Measurements from ENCODE around the gene ZNF217.
"Not testable (repeated sequence)": the region's sequence is repeated elsewhere in the genome, so short reads cannot be mapped to it uniquely, and the experiment has no call there.

The ZNF217 gene

DNA sequence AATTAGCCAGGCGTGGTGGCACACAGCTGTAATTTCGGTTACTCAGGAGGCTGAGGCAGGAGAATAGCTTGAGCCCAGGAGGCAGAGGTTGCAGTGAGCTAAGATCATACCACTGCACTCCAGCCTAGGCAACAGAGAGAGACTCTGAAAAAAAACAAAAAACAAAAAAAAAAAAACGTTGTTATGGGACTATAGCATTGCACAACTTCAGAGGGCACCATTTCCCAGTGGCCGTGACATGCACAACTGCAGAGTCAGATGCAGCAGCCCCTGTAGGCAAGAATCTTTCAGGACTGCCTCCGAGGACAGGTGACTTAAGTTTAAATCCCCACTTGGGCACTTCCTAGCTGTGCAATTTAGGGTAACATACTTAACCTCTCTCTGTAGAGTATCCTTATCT, 64.0 kb downstream of the ZNF217 start:
- no peak for TF ChIP-seq CTCF (IDR thresholded peaks at IDR 0.05; ENCODE audit: low read depth, low read length)

GRCh38 chr20:53527196-53527595, 66.4 kb downstream of the ZNF217 start:
- TF ChIP-seq CTCF (IDR thresholded peaks at IDR 0.05; ENCODE audit: low read depth, low read length): no peak
- no peak overlapping the region for H3K4me3 ChIP-seq (ENCODE audit: low read depth, low read length)

More for the DNA sequence above, 64.0 kb downstream of the ZNF217 start:
- H3K4me3 ChIP-seq (ENCODE audit: low read depth, low read length): no peak overlapping the region

GRCh38 chr20:53524589-53525312, 68.9 kb downstream of the ZNF217 start:
- no peak overlapping the region for H3K4me3 ChIP-seq (ENCODE audit: low read depth, low read length)

GRCh38 chr20:53523615-53524014, 70.0 kb downstream of the ZNF217 start:
- H3K4me3 ChIP-seq (ENCODE audit: low read depth, low read length): not testable (repeated sequence)

More at GRCh38 chr20:53524589-53525312, 68.9 kb downstream of the ZNF217 start:
- no peak for TF ChIP-seq CTCF (IDR thresholded peaks at IDR 0.05; ENCODE audit: low read depth, low read length)

DNA sequence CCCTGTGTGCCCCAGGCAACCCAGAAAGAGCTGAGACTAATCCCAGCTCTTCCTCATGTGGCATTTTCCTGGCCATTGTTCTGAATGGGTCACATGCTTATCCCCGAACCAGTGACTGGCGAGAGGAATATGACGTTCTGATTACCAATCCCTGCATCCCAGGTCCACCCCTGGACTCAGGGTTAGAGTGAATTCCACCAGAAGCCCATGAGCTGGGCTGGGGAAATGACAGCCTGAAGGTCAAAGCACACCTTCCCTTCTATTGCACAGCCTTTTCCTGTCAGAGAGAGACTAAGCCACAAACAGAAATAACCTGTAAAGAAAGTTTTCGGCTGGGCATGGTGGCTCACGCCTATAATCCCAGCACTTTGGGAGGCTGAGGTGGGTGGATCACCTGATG, 70.9 kb downstream of the ZNF217 start:
- H3K4me3 ChIP-seq (ENCODE audit: low read depth, low read length): no peak overlapping the region
- TF ChIP-seq CTCF (IDR thresholded peaks at IDR 0.05; ENCODE audit: low read depth, low read length): no peak

GRCh38 chr20:53522026-53522425, 71.6 kb downstream of the ZNF217 start:
- no peak for TF ChIP-seq CTCF (IDR thresholded peaks at IDR 0.05; ENCODE audit: low read depth, low read length)
- no peak overlapping the region for H3K4me3 ChIP-seq (ENCODE audit: low read depth, low read length)

- H3K4me3 ChIP-seq (ENCODE audit: low read depth, low read length): not testable (repeated sequence)
Measured at GRCh38 chr20:53521421-53521820, 72.2 kb downstream of the ZNF217 start.

GRCh38 chr20:53517146-53517545, 76.5 kb downstream of the ZNF217 start:
- TF ChIP-seq CTCF (IDR thresholded peaks at IDR 0.05; ENCODE audit: low read depth, low read length): no peak
- no peak overlapping the region for H3K4me3 ChIP-seq (ENCODE audit: low read depth, low read length)

Data from WI38 (cell line).